ENCODE data around the gene RPL27. TPM values are rescaled to one million over a fixed set of nuclear protein-coding genes. Genes with fewer than 3 reads are reported as not detected.
"Not testable (repeated sequence)": the region's sequence is repeated elsewhere in the genome, so short reads cannot be mapped to it uniquely, and the experiment has no call there.

Gene RPL27
- 816 and 851 TPM in 2 replicates for total RNA-seq

- intact Hi-C loops (cut with micrococcal nuclease) = loop anchor here (1.0 to 2.0 kb wide), 15 partner anchors 8 to 485 kb away; partner anchors contain the start of genes AARSD1, BECN1, BRCA1 and DHX8
Measured at GRCh38 chr17:42997984-42998938, at the start of gene RPL27. RPL27 (plus strand) TSS chr17:42998419; CDS start chr17:42998751, 332 bp downstream.

- intact Hi-C loops (cut with micrococcal nuclease) = no loop called here
Measured at GRCh38 chr17:42950044-42950783, 48.0 kb upstream of the RPL27 start.

- intact Hi-C loops (cut with micrococcal nuclease) = no loop called here
Measured at GRCh38 chr17:42953669-42954068, 44.5 kb upstream of the RPL27 start.

GRCh38 chr17:42964161-42964932 is 33.9 kb upstream of the RPL27 start, which contains the start of gene AARSD1:
AARSD1 (minus strand) TSS chr17:42964454; CDS start chr17:42964440, 14 bp downstream.
- intact Hi-C loops (cut with micrococcal nuclease) = loop anchor here (1.0 to 5.0 kb wide), 4 partner anchors 16 to 192 kb away; partner anchors contain the start of genes IFI35, PTGES3L, RPL27 and RUNDC1

GRCh38 chr17:42967925-42968324 is 30.3 kb upstream of the RPL27 start:
- intact Hi-C loops (cut with micrococcal nuclease) = no loop called here

GRCh38 chr17:42969001-42969581 is 29.1 kb upstream of the RPL27 start:
- intact Hi-C loops (cut with micrococcal nuclease) = no loop called here

- intact Hi-C loops (cut with micrococcal nuclease) = no loop called here
Measured at GRCh38 chr17:42971589-42971988, 26.6 kb upstream of the RPL27 start.

- intact Hi-C loops (cut with micrococcal nuclease) = not testable (repeated sequence)
Measured at GRCh38 chr17:42973323-42973722, 24.9 kb upstream of the RPL27 start.

- intact Hi-C loops (cut with micrococcal nuclease) = no loop called here
Measured at GRCh38 chr17:42975265-42975664, 23.0 kb upstream of the RPL27 start.

- intact Hi-C loops (cut with micrococcal nuclease) = not testable (repeated sequence)
Measured at GRCh38 chr17:42975701-42976100, 22.5 kb upstream of the RPL27 start.

- intact Hi-C loops (cut with micrococcal nuclease) = loop anchor here (1.0 to 5.0 kb wide), 5 partner anchors 15 to 191 kb away; partner anchors contain the start of genes AARSD1, BECN1, BRCA1 and IFI35
Measured at GRCh38 chr17:42979511-42980273, 18.5 kb upstream of the RPL27 start, which contains the start of gene PTGES3L. PTGES3L (minus strand) TSS chr17:42980080; CDS start chr17:42980053, 27 bp downstream.

- intact Hi-C loops (cut with micrococcal nuclease) = loop anchor here (1.0 to 5.0 kb wide), 5 partner anchors 16 to 190 kb away; partner anchors contain the start of genes AARSD1, BECN1, BRCA1 and IFI35
Measured at GRCh38 chr17:42980274-42980765, 17.9 kb upstream of the RPL27 start, which contains the start of gene RUNDC1. RUNDC1 (plus strand) TSS chr17:42980565; CDS start chr17:42980577, 12 bp downstream.

- intact Hi-C loops (cut with micrococcal nuclease) = loop anchor here (1.0 to 5.0 kb wide), 6 partner anchors 17 to 190 kb away; partner anchors contain the start of genes AARSD1, BECN1, BRCA1 and IFI35
Measured at GRCh38 chr17:42980766-42981397, 17.3 kb upstream of the RPL27 start.

GRCh38 chr17:42982266-42982665 is 16.0 kb upstream of the RPL27 start:
- intact Hi-C loops (cut with micrococcal nuclease) = loop anchor here (5.0 kb wide), 1 partner anchor 160 kb away; the partner anchor contains the start of gene BECN1

GRCh38 chr17:42985225-42985624 is 13.0 kb upstream of the RPL27 start:
- intact Hi-C loops (cut with micrococcal nuclease) = no loop called here

GRCh38 chr17:42989141-42989540 is 9.1 kb upstream of the RPL27 start:
- intact Hi-C loops (cut with micrococcal nuclease) = no loop called here

GRCh38 chr17:42989726-42990652 is 8.2 kb upstream of the RPL27 start:
- intact Hi-C loops (cut with micrococcal nuclease) = no loop called here

Measured in T-helper 1 cell treated with Interleukin-12 subunit alpha and Interleukin-12 subunit beta and Interleukin-4 antibody, amounts not matched to agents 30 ng/mL and 1 ng/mL, for 36 hours (primary cell).